ENCODE results near the gene FSTL4.

The FSTL4 gene

GRCh38 chr5:133423011-133423617, 189.2 kb downstream of the FSTL4 start:
- no peak for TF ChIP-seq CTCF (IDR thresholded peaks at IDR 0.05; ENCODE audit: insufficient read depth, missing control alignments)
- DNase-seq (ENCODE audit: insufficient read length, low spot score): no peak
- no peak for FAIRE-seq

- FAIRE-seq (no peak), DNase-seq (ENCODE audit: insufficient read length, low spot score) (no peak)
- TF ChIP-seq CTCF (IDR thresholded peaks at IDR 0.05; ENCODE audit: insufficient read depth, missing control alignments): no peak
These were observed 190.5 kb downstream of the FSTL4 start for GRCh38 chr5:133421806-133422205.

- peak; percentile 50 for TF ChIP-seq CTCF (IDR thresholded peaks at IDR 0.05; ENCODE audit: insufficient read depth, missing control alignments)
- DNase-seq (ENCODE audit: insufficient read length, low spot score) (no peak), FAIRE-seq (no peak)
These were observed 190.9 kb downstream of the FSTL4 start for GRCh38 chr5:133421394-133421793.

- DNase-seq (ENCODE audit: insufficient read length, low spot score) (no peak), FAIRE-seq (no peak)
- TF ChIP-seq CTCF (IDR thresholded peaks at IDR 0.05; ENCODE audit: insufficient read depth, missing control alignments): no peak
These were observed 191.7 kb downstream of the FSTL4 start for GRCh38 chr5:133420440-133421301.

- no peak for TF ChIP-seq CTCF (IDR thresholded peaks at IDR 0.05; ENCODE audit: insufficient read depth, missing control alignments)
- DNase-seq (ENCODE audit: insufficient read length, low spot score) (no peak), FAIRE-seq (no peak)
These were observed 196.4 kb downstream of the FSTL4 start for GRCh38 chr5:133415906-133416305.

- FAIRE-seq (no peak), DNase-seq (ENCODE audit: insufficient read length, low spot score) (no peak)
- TF ChIP-seq CTCF (IDR thresholded peaks at IDR 0.05; ENCODE audit: insufficient read depth, missing control alignments): no peak
These were observed 196.8 kb downstream of the FSTL4 start for GRCh38 chr5:133415506-133415905.

GRCh38 chr5:133412661-133413060, 199.7 kb downstream of the FSTL4 start:
- FAIRE-seq (no peak), DNase-seq (ENCODE audit: insufficient read length, low spot score) (no peak)
- TF ChIP-seq CTCF (IDR thresholded peaks at IDR 0.05; ENCODE audit: insufficient read depth, missing control alignments): no peak

Data from D721Med (cell line).